ENCODE measurements around the gene GULP1.

DNA sequence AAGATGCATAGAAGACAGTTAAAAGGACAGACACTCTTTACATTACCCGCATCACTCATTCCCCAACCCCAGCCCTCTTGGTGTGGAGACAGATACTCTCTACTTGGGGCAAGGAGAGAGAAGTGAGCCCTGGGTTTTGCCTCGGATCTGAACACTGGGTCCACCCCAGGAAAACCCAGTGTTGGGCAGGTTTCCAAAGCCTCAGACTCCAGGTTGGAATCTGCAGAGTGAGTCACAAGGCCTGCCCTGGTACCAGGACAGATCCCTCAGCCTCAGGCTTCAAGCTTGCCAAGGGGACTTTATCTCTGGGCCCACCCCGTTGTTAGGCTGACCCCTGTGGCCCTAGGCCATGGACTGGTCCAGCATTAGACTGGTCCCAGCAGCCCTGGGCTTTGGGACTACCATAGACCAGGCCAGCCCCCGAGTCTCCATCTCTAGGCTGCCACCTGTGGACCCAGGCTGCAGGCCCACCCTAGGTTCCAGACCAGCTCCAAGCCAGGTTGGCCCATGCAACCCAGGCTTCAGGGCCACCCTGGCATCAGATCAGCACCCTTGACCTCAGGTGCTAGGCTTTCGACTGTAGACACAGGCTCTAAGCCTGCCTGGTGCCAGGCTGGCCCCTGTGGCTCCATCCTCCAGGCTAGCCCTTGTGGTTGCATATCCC, 112.8 kb downstream of the GULP1 start:
- TF ChIP-seq, protein P1, sequence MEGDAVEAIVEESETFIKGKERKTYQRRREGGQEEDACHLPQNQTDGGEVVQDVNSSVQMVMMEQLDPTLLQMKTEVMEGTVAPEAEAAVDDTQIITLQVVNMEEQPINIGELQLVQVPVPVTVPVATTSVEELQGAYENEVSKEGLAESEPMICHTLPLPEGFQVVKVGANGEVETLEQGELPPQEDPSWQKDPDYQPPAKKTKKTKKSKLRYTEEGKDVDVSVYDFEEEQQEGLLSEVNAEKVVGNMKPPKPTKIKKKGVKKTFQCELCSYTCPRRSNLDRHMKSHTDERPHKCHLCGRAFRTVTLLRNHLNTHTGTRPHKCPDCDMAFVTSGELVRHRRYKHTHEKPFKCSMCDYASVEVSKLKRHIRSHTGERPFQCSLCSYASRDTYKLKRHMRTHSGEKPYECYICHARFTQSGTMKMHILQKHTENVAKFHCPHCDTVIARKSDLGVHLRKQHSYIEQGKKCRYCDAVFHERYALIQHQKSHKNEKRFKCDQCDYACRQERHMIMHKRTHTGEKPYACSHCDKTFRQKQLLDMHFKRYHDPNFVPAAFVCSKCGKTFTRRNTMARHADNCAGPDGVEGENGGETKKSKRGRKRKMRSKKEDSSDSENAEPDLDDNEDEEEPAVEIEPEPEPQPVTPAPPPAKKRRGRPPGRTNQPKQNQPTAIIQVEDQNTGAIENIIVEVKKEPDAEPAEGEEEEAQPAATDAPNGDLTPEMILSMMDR (conservative IDR thresholded peaks at IDR 0.05) = no peak
- no peak for TF ChIP-seq ZFX (IDR thresholded peaks at IDR 0.05)
